H1 (cell line): Measurements from ENCODE around the gene NR2F1-AS1. TPM values are rescaled to one million over a fixed set of nuclear protein-coding genes. Genes with fewer than 3 reads are reported as not detected.

ENCODE experiments used
- CTCF ChIA-PET: fragments of 300-600 bp; sonication (Branson Sonifier 250); formaldehyde crosslinking; loops from one replicate; lab custom pipeline; 2021; ENCODE audit not compliant: partially characterized antibody; lab: Charles Lee
- POLR2A ChIA-PET: fragments of 300-600 bp; sonication (Branson Sonifier 250); formaldehyde crosslinking; loops from one replicate; lab custom pipeline; 2021; ENCODE audit warnings: inconsistent platforms; ENCODE audit not compliant: partially characterized antibody; lab: Charles Lee
- DNase-seq, 2 experiments: peaks; one replicate each; pipeline versions ENCODE4 v3.0.0 to v3.0.0-alpha.2; 2010 to 2022; ENCODE audit warnings: low spot score in 2 of 2, low read depth in 1 of 2, mixed read lengths in 1 of 2
- FAIRE-seq: peaks from 2 replicates; lab custom pipeline; 2011; peaks lifted over from hg19 to GRCh38; lab: Jason Lieb, UNC
- H2AFZ ChIP-seq: 2 replicates; pipeline ENCODE4 v1.8.1; 2012; ENCODE audit warnings: low read length, inconsistent platforms
- H2AK5ac ChIP-seq: 2 replicates; pipeline ENCODE4 v1.6.1; 2013; ENCODE audit warnings: low read depth, low read length
- H2BK120ac ChIP-seq: replicated peaks from 2 replicates; pipeline ENCODE3; 2013; ENCODE audit warnings: low read depth, low read length, inconsistent platforms
- H2BK12ac ChIP-seq: 2 replicates; pipeline ENCODE4 v1.6.1; 2013; ENCODE audit warnings: low read depth, low read length
- H2BK15ac ChIP-seq: 2 replicates; pipeline ENCODE4 v1.6.1; 2013; ENCODE audit warnings: low read length
- H2BK20ac ChIP-seq: 2 replicates; pipeline ENCODE4 v1.6.1; 2013; ENCODE audit warnings: low read length
- H2BK5ac ChIP-seq: 2 replicates; pipeline ENCODE4 v1.6.1; 2013; ENCODE audit warnings: low read depth, low read length
- H3K14ac ChIP-seq: 2 replicates; pipeline ENCODE4 v1.6.1; 2013; ENCODE audit warnings: inconsistent platforms; ENCODE audit not compliant: insufficient read length
- H3K18ac ChIP-seq: 2 replicates; pipeline ENCODE4 v1.6.1; 2013; ENCODE audit warnings: low read length; ENCODE audit errors: extremely low read depth
- H3K23ac ChIP-seq: 2 replicates; pipeline ENCODE4 v1.6.1; 2013; ENCODE audit warnings: inconsistent platforms; ENCODE audit not compliant: insufficient read length
- H3K23me2 ChIP-seq: 2 replicates; pipeline ENCODE4 v1.6.1; 2013; ENCODE audit warnings: low read depth, low read length
- H3K27ac ChIP-seq: 2 replicates; pipeline ENCODE4 v1.6.1; 2011; ENCODE audit warnings: low read depth, low read length, inconsistent platforms
- H3K27me3 ChIP-seq, 4 experiments: replicated peaks in 1 of 4; 1 replicate in 1 of 4; 2 replicates in 3 of 4; pipeline versions ENCODE4 v1.6.1 to v1.8.1; 2011 to 2013; ENCODE audit warnings: low read length in 3 of 4, mild to moderate bottlenecking in 3 of 4, inconsistent platforms in 2 of 4, mixed read lengths in 2 of 4, moderate library complexity in 1 of 4; ENCODE audit not compliant: control insufficient read depth in 3 of 4, insufficient read depth in 3 of 4; ENCODE audit errors: extremely low read depth in 1 of 4
- H3K36me3 ChIP-seq, 4 experiments: 2 replicates each; pipeline versions ENCODE4 v1.6.1 to v1.8.1; 2011 to 2013; ENCODE audit warnings: mild to moderate bottlenecking in 4 of 4, low read length in 3 of 4, moderate library complexity in 2 of 4, control low read depth in 1 of 4, inconsistent platforms in 1 of 4; ENCODE audit not compliant: insufficient read depth in 4 of 4, control insufficient read depth in 2 of 4
- H3K4ac ChIP-seq: replicated peaks from 2 replicates; pipeline ENCODE3; 2013; ENCODE audit warnings: low read length, low read depth, mixed read lengths, inconsistent platforms; ENCODE audit not compliant: insufficient read length
- H3K4me1 ChIP-seq, 4 experiments: replicated peaks in 1 of 4; 1 replicate in 1 of 4; 2 replicates in 3 of 4; pipeline versions ENCODE4 v1.6.1 to v1.8.1; 2011 to 2013; ENCODE audit warnings: low read length in 3 of 4, inconsistent platforms in 2 of 4, mixed read lengths in 1 of 4; ENCODE audit not compliant: insufficient read depth in 4 of 4, control insufficient read depth in 3 of 4
- H3K4me2 ChIP-seq, 2 experiments: 2 replicates each; pipeline versions ENCODE4 v1.6.1 to v1.8.1; 2011 to 2013; ENCODE audit warnings: low read depth in 2 of 2, low read length in 2 of 2, control low read depth in 1 of 2, inconsistent platforms in 1 of 2, mild to moderate bottlenecking in 1 of 2; ENCODE audit not compliant: insufficient read depth in 1 of 2
- H3K4me3 ChIP-seq, 4 experiments: fragments of 200-600, 300-600 bp in 1 of 4; sonication (generic), shearing (Covaris generic), sonication (Bioruptor Twin) in 1 of 4; 2 replicates each; pipeline versions ENCODE4 v1.5.1 to v1.8.1; 2011 to 2016; ENCODE audit warnings: low read length in 4 of 4, low read depth in 3 of 4, control low read depth in 2 of 4, inconsistent platforms in 2 of 4, mild to moderate bottlenecking in 2 of 4, mixed read lengths in 1 of 4, moderate library complexity in 1 of 4; ENCODE audit not compliant: insufficient read depth in 2 of 4; ENCODE audit errors: extremely low read depth in 1 of 4
- H3K56ac ChIP-seq: replicated peaks from 2 replicates; pipeline ENCODE3; 2013; ENCODE audit warnings: low read depth, mild to moderate bottlenecking, mixed read lengths, low read length, inconsistent platforms; ENCODE audit not compliant: insufficient read length
- H3K79me1 ChIP-seq: 2 replicates; pipeline ENCODE4 v1.6.1; 2013; ENCODE audit warnings: low read depth, low read length, control low read depth
- H3K79me2 ChIP-seq, 2 experiments: 2 replicates each; pipeline versions ENCODE4 v1.6.1 to v1.8.1; 2012 to 2013; ENCODE audit warnings: low read length in 2 of 2, mild to moderate bottlenecking in 2 of 2, inconsistent platforms in 1 of 2; ENCODE audit not compliant: insufficient read depth in 2 of 2, control insufficient read depth in 1 of 2
- H3K9ac ChIP-seq, 4 experiments: replicated peaks in 1 of 4; 1 replicate in 1 of 4; 2 replicates in 3 of 4; pipeline versions ENCODE4 v1.6.1 to v1.8.1; 2011 to 2013; ENCODE audit warnings: low read depth in 3 of 4, low read length in 3 of 4, control low read depth in 2 of 4, mild to moderate bottlenecking in 2 of 4, moderate library complexity in 2 of 4, inconsistent platforms in 1 of 4; ENCODE audit errors: extremely low read depth in 1 of 4
- H3K9me3 ChIP-seq, 2 experiments: 2 replicates each; pipeline versions ENCODE4 v1.6.1 to v1.8.1; 2012 to 2013; ENCODE audit warnings: mild to moderate bottlenecking in 2 of 2, moderate library complexity in 2 of 2, control low read depth in 1 of 2, inconsistent platforms in 1 of 2, low read depth in 1 of 2, low read length in 1 of 2, mixed read lengths in 1 of 2; ENCODE audit not compliant: insufficient read depth in 2 of 2
- H4K20me1 ChIP-seq, 2 experiments: replicated peaks in 1 of 2; 2 replicates each; pipeline versions ENCODE3 to v1.8.1; 2011 to 2013; ENCODE audit warnings: inconsistent platforms in 2 of 2, low read length in 2 of 2, mild to moderate bottlenecking in 1 of 2; ENCODE audit not compliant: insufficient read depth in 2 of 2, control insufficient read depth in 1 of 2
- H4K5ac ChIP-seq: 2 replicates; pipeline ENCODE4 v1.6.1; 2013; ENCODE audit warnings: low read length, low read depth, mixed read lengths, inconsistent platforms; ENCODE audit not compliant: insufficient read length
- H4K8ac ChIP-seq: 2 replicates; pipeline ENCODE4 v1.8.0; 2013; ENCODE audit warnings: mild to moderate bottlenecking, moderate library complexity, low read length, inconsistent platforms; ENCODE audit not compliant: insufficient read depth; ENCODE audit errors: extremely low read depth
- H4K91ac ChIP-seq: replicated peaks from 2 replicates; pipeline ENCODE3; 2013; ENCODE audit warnings: low read length, mixed read lengths, inconsistent platforms; ENCODE audit not compliant: insufficient read length
- SRF ChIP-seq: IDR thresholded peaks from 2 replicates; pipeline ENCODE4 v1.6.1; 2011; ENCODE audit warnings: mild to moderate bottlenecking, low read depth, low read length, moderate library complexity
- WGBS, 2 experiments: shearing (Covaris generic) in 1 of 2; methylation state at CpG; one replicate each; pipeline versions ENCODE4 v1.1.6 to v1.1.7; 2013 to 2015; ENCODE audit warnings: low lambda C conversion rate in 2 of 2, mixed read lengths in 2 of 2, inconsistent platforms in 1 of 2, low coverage in 1 of 2, missing lambda C conversion rate in 1 of 2; ENCODE audit not compliant: insufficient replicate concordance in 2 of 2, insufficient coverage in 1 of 2, insufficient read length in 1 of 2; ENCODE audit errors: extremely low coverage in 1 of 2, missing lambda C conversion rate in 1 of 2; 5-methylcytosine and 5-hydroxymethylcytosine counted together
- polyA plus RNA-seq, 7 experiments: library from polyadenylated mRNA; depleted of rRNA in 3 of 7; stranded (reverse) in 5 of 7; unstranded in 2 of 7; fragments of >200 nt in 5 of 7; fragments of 200-250 nt in 2 of 7; gene quantifications; 1 replicate in 5 of 7; 2 replicates in 1 of 7; 4 replicates in 1 of 7; pipeline versions ENCODE4 v1.2.1 to v1.2.3, GENCODE V29; 2011 to 2013; ENCODE audit warnings: missing spikeins in 2 of 7, mixed read lengths in 2 of 7
- total RNA-seq: library from RNA; stranded (reverse); fragmentation: NEBNext Ultra II Directional; extraction: Animal tissue kit (Norgen Biotek cat#: 25700); gene quantifications from 2 replicates; pipeline ENCODE4 v1.2.1, GENCODE V29; 2021

The NR2F1-AS1 gene
- total and polyA plus RNA-seq, 2 of the 8 experiments (the other 6 are each of a cell fraction or from before 2014, with no cell fraction given): 1.6 to 5.6 TPM

GRCh38 chr5:93545872-93546271 is 35.1 kb downstream of the NR2F1-AS1 start:
- CTCF ChIA-PET: no interaction called here
- no peaks in the 10 kb centered on the region for H3K79me2 ChIP-seq
- H3K4me2 ChIP-seq: no peak overlapping the region
- H3K18ac ChIP-seq: no peak overlapping the region
- DNase-seq (no peak), FAIRE-seq (no peak)
- H3K79me1 ChIP-seq: no peaks in the 10 kb centered on the region
- no peaks in the 10 kb centered on the region for H4K20me1 ChIP-seq
- no peak overlapping the region for H2AFZ ChIP-seq
- POLR2A ChIA-PET: no interaction called here
- no peak overlapping the region for H3K4ac ChIP-seq
- H3K23ac ChIP-seq: no peak overlapping the region
- H3K9ac ChIP-seq: no peak overlapping the region
- H3K4me3 ChIP-seq: no peak overlapping the region
- 84% methylated on average over 4 of the region's 4 CpGs; no CpG with 5 or more reads in 1 of the 2 experiments for WGBS, 2 experiments
- no peaks in the 10 kb centered on the region for H3K23me2 ChIP-seq
- no peak overlapping the region for H2AK5ac ChIP-seq
- no peak overlapping the region for H4K8ac ChIP-seq
- H3K4me1 ChIP-seq: no peaks in the 10 kb centered on the region
- H4K91ac ChIP-seq: no peak overlapping the region
- no peak overlapping the region for H4K5ac ChIP-seq
- no peaks in the 10 kb centered on the region for H3K36me3 ChIP-seq
- no peak overlapping the region for H2BK20ac ChIP-seq
- H2BK120ac ChIP-seq: no peak overlapping the region
- H3K14ac ChIP-seq: no peak overlapping the region
- H3K27ac ChIP-seq: no peak overlapping the region
- no peaks in the 10 kb centered on the region for H3K9me3 ChIP-seq
- TF ChIP-seq SRF: no peak
- H3K27me3 ChIP-seq: no peaks in the 10 kb centered on the region
- no peak overlapping the region for H2BK5ac ChIP-seq
- no peak overlapping the region for H2BK15ac ChIP-seq
- no peak overlapping the region for H3K56ac ChIP-seq
- no peak overlapping the region for H2BK12ac ChIP-seq
